DMS 273 treated with DMSO at 0.1 percent for 48 hours (cell line): Measurements from ENCODE around the gene ADRB1.

Experiments
- DNase-seq: peaks from one replicate; lab custom pipeline; 2025; lab: John Stamatoyannopoulos, UW

ADRB1 gene

GRCh38 chr10:114026189-114027040 lies 17.3 kb upstream of the ADRB1 start:
- no peak for DNase-seq

GRCh38 chr10:114027041-114027394 lies 16.6 kb upstream of the ADRB1 start:
- DNase-seq = no peak

- DNase-seq = no peak
Observed at GRCh38 chr10:114027951-114028350, 15.7 kb upstream of the ADRB1 start.

GRCh38 chr10:114028425-114028824 lies 15.2 kb upstream of the ADRB1 start:
- no peak for DNase-seq

- DNase-seq = no peak
Observed at GRCh38 chr10:114029655-114030054, 14.0 kb upstream of the ADRB1 start.

GRCh38 chr10:114030140-114030539 lies 13.5 kb upstream of the ADRB1 start:
- DNase-seq = no peak

GRCh38 chr10:114031073-114031972 lies 12.3 kb upstream of the ADRB1 start:
- no peak for DNase-seq

- no peak for DNase-seq
Observed at GRCh38 chr10:114033566-114033965, 10.1 kb upstream of the ADRB1 start.

- no peak for DNase-seq
Observed at GRCh38 chr10:114034923-114035645, 8.6 kb upstream of the ADRB1 start.

- DNase-seq = no peak
Observed at GRCh38 chr10:114035791-114036190, 7.9 kb upstream of the ADRB1 start.

- no peak for DNase-seq
Observed at GRCh38 chr10:114038819-114039218, 4.8 kb upstream of the ADRB1 start.

GRCh38 chr10:114041166-114041565 lies 2.5 kb upstream of the ADRB1 start:
- no peak for DNase-seq

- DNase-seq = peak; percentile 55
Observed at GRCh38 chr10:114042895-114043531, 653 bp upstream of the ADRB1 start.

GRCh38 chr10:114044247-114045135 lies 825 bp downstream of the ADRB1 start:
- no peak for DNase-seq

GRCh38 chr10:114045136-114046086 lies 1.7 kb downstream of the ADRB1 start:
- DNase-seq = no peak

GRCh38 chr10:114046087-114046458 lies 2.4 kb downstream of the ADRB1 start:
- no peak for DNase-seq

GRCh38 chr10:114048472-114048871 lies 4.8 kb downstream of the ADRB1 start:
- no peak for DNase-seq

GRCh38 chr10:114051714-114052113 lies 8.0 kb downstream of the ADRB1 start:
- DNase-seq = no peak

GRCh38 chr10:114052255-114052654 lies 8.6 kb downstream of the ADRB1 start:
- DNase-seq = no peak

GRCh38 chr10:114053946-114054345 lies 10.3 kb downstream of the ADRB1 start:
- no peak for DNase-seq
